Measurements from ENCODE around the gene ELP1. TPM values are rescaled to one million over a fixed set of nuclear protein-coding genes. Genes with fewer than 3 reads are reported as not detected.

Gene ELP1
- 31.6 and 34.0 TPM in 2 replicates for total RNA-seq

GRCh38 chr9:108933718-108934322 lies at the start of gene ELP1:
Gene ELP1, minus strand, starts transcription at chr9:108934124. Its CDS starts 2,978 bp downstream, at chr9:108931146.

GRCh38 chr9:108934323-108934893 lies 484 bp upstream of the ELP1 start, which contains the start of gene ABITRAM:
Gene ABITRAM, plus strand, starts transcription at chr9:108934400. Its CDS starts 87 bp downstream, at chr9:108934487.

GRCh38 chr9:108861997-108862396 lies 71.9 kb downstream of the ELP1 start, which contains the start of gene ACTL7A:
Gene ACTL7A, plus strand, starts transcription at chr9:108862266. Its CDS starts 57 bp downstream, at chr9:108862323.

GRCh38 chr9:108855888-108856287 lies 78.0 kb downstream of the ELP1 start, which contains the start of gene ACTL7B:
Gene ACTL7B, minus strand, starts transcription at chr9:108855986. Its CDS starts 56 bp downstream, at chr9:108855930.

Other genes starting within 250 kb of the ELP1 start
- not detected in 2 replicates for gene ACTL7B, start 78.1 kb downstream of the ELP1 start, total RNA-seq
- gene ACTL7A, start 71.9 kb downstream of the ELP1 start, total RNA-seq, result not detected in 2 replicates
- gene ABITRAM, start 276 bp upstream of the ELP1 start, total RNA-seq, result 6.0 and 6.3 TPM in 2 replicates
- gene CTNNAL1, start 79.4 kb upstream of the ELP1 start, total RNA-seq, result 50.4 and 55.6 TPM in 2 replicates
- gene TMEM245, start 185.8 kb upstream of the ELP1 start, total RNA-seq, result 26.9 and 29.7 TPM in 2 replicates
- gene FRRS1L, start 233.1 kb upstream of the ELP1 start, total RNA-seq, result 0.07 TPM in 1 of 2 replicates, not detected in the other

All from airway epithelial cell (primary cell).